H9 (cell line): ENCODE measurements around the gene VPS26A. TPM values are rescaled to one million over a fixed set of nuclear protein-coding genes. Genes with fewer than 3 reads are reported as not detected.

Source experiments
- DNase-seq: peaks from one replicate; pipeline ENCODE4 v3.0.0-alpha.2; 2017
- H2AFZ ChIP-seq: one replicate; pipeline ENCODE4 v1.6.1; 2013; ENCODE audit warnings: mild to moderate bottlenecking, low read length, control low read depth, moderate library complexity
- H2AK5ac ChIP-seq: 2 replicates; pipeline ENCODE4 v1.6.1; 2013; ENCODE audit warnings: low read length, control low read depth, mixed read lengths; ENCODE audit not compliant: insufficient read length
- H2BK120ac ChIP-seq: one replicate; pipeline ENCODE4 v1.6.1; 2013; ENCODE audit warnings: low read depth, mild to moderate bottlenecking, low read length, control low read depth, inconsistent platforms; ENCODE audit not compliant: poor library complexity, severe bottlenecking
- H2BK12ac ChIP-seq: 2 replicates; pipeline ENCODE4 v1.6.1; 2013; ENCODE audit warnings: low read length, control low read depth, mixed read lengths, low read depth; ENCODE audit not compliant: insufficient read length
- H2BK15ac ChIP-seq: 2 replicates; pipeline ENCODE4 v1.6.1; 2013; ENCODE audit warnings: low read depth, low read length, control low read depth
- H2BK20ac ChIP-seq: one replicate; pipeline ENCODE4 v1.6.1; 2013; ENCODE audit warnings: low read depth, mild to moderate bottlenecking, low read length, control low read depth, inconsistent platforms; ENCODE audit not compliant: poor library complexity, severe bottlenecking
- H2BK5ac ChIP-seq: 2 replicates; pipeline ENCODE4 v1.6.1; 2013; ENCODE audit warnings: low read length, control low read depth, mixed read lengths; ENCODE audit not compliant: insufficient read length
- H3K14ac ChIP-seq: 2 replicates; pipeline ENCODE4 v1.6.1; 2013; ENCODE audit warnings: low read length, control low read depth; ENCODE audit not compliant: insufficient read depth
- H3K18ac ChIP-seq: 2 replicates; pipeline ENCODE4 v1.6.1; 2013; ENCODE audit warnings: low read depth, mild to moderate bottlenecking, mixed read lengths, low read length, control low read depth; ENCODE audit not compliant: insufficient read length
- H3K23ac ChIP-seq: 2 replicates; pipeline ENCODE4 v1.6.1; 2013; ENCODE audit warnings: low read length, control low read depth, mixed read lengths, low read depth; ENCODE audit not compliant: insufficient read length
- H3K23me2 ChIP-seq: 2 replicates; pipeline ENCODE4 v1.6.1; 2013; ENCODE audit warnings: low read depth, mild to moderate bottlenecking, mixed read lengths, low read length, control low read depth; ENCODE audit not compliant: insufficient read length, poor library complexity, severe bottlenecking
- H3K27ac ChIP-seq: 2 replicates; pipeline ENCODE4 v1.5.1; 2013; ENCODE audit warnings: low read length, control low read depth, mixed read lengths, low read depth; ENCODE audit not compliant: insufficient read length
- H3K27me3 ChIP-seq: 2 replicates; pipeline ENCODE4 v1.6.1; 2013; ENCODE audit warnings: low read length, control low read depth, inconsistent platforms; ENCODE audit not compliant: insufficient read depth
- H3K4ac ChIP-seq: 2 replicates; pipeline ENCODE4 v1.6.1; 2013; ENCODE audit warnings: low read depth, mild to moderate bottlenecking, control low read depth, inconsistent platforms, low read length, moderate library complexity
- H3K4me1 ChIP-seq: 2 replicates; pipeline ENCODE4 v1.6.1; 2013; ENCODE audit warnings: low read length, control low read depth, inconsistent platforms; ENCODE audit not compliant: insufficient read depth
- H3K4me2 ChIP-seq: 2 replicates; pipeline ENCODE4 v1.6.1; 2013; ENCODE audit warnings: low read length, control low read depth, mixed read lengths; ENCODE audit not compliant: insufficient read length, insufficient read depth
- H3K56ac ChIP-seq: 2 replicates; pipeline ENCODE4 v1.6.1; 2013; ENCODE audit warnings: low read depth, mild to moderate bottlenecking, mixed read lengths, low read length, control low read depth; ENCODE audit not compliant: insufficient read length
- H3K79me1 ChIP-seq: 2 replicates; pipeline ENCODE4 v1.6.1; 2013; ENCODE audit warnings: low read depth, mild to moderate bottlenecking, moderate library complexity, low read length, control low read depth, inconsistent platforms; ENCODE audit not compliant: insufficient read depth, poor library complexity, severe bottlenecking
- H3K79me2 ChIP-seq: 2 replicates; pipeline ENCODE4 v1.6.1; 2013; ENCODE audit warnings: low read length, control low read depth, inconsistent platforms; ENCODE audit not compliant: insufficient read depth
- H3K9ac ChIP-seq: 2 replicates; pipeline ENCODE4 v1.6.1; 2013; ENCODE audit warnings: low read length, control low read depth, mixed read lengths; ENCODE audit not compliant: insufficient read length; ENCODE audit errors: extremely low read depth
- H3K9me3 ChIP-seq: one replicate; pipeline ENCODE4 v1.6.1; 2013; ENCODE audit warnings: low read depth, low read length, inconsistent platforms; ENCODE audit not compliant: control insufficient read depth
- H3T11ph ChIP-seq: one replicate; pipeline ENCODE4 v1.6.1; 2013; ENCODE audit warnings: mild to moderate bottlenecking, low read length, control low read depth, inconsistent platforms
- H4K20me1 ChIP-seq: one replicate; pipeline ENCODE4 v1.6.1; 2013; ENCODE audit not compliant: control insufficient read depth, insufficient read length, insufficient read depth
- H4K5ac ChIP-seq: 2 replicates; pipeline ENCODE4 v1.6.1; 2013; ENCODE audit warnings: low read depth, mild to moderate bottlenecking, mixed read lengths, low read length, control low read depth; ENCODE audit not compliant: insufficient read length
- H4K8ac ChIP-seq: replicated peaks from 2 replicates; pipeline ENCODE4 v1.6.1; 2013; ENCODE audit warnings: low read length, control low read depth, mixed read lengths, low read depth; ENCODE audit not compliant: insufficient read length
- H4K91ac ChIP-seq: 2 replicates; pipeline ENCODE4 v1.6.1; 2013; ENCODE audit warnings: low read depth, mild to moderate bottlenecking, moderate library complexity, mixed read lengths, low read length, control low read depth; ENCODE audit not compliant: insufficient read length
- H3K27ac Mint-ChIP-seq, 3 experiments: 2 replicates in 2 of 3; 3 replicates in 1 of 3; pipeline ENCODE4 v1.8.0; 2020 to 2021; ENCODE audit warnings: mixed read lengths in 3 of 3, mild to moderate bottlenecking in 1 of 3, moderate library complexity in 1 of 3
- H3K27me3 Mint-ChIP-seq: 2 replicates; pipeline ENCODE4 v1.8.0; 2021; ENCODE audit warnings: low read depth, mild to moderate bottlenecking, moderate library complexity, mixed read lengths
- H3K36me3 Mint-ChIP-seq, 3 experiments: 2 replicates in 2 of 3; 3 replicates in 1 of 3; pipeline ENCODE4 v1.8.0; 2020 to 2021; ENCODE audit warnings: low read depth in 3 of 3, mixed read lengths in 3 of 3; ENCODE audit not compliant: insufficient read depth in 1 of 3
- H3K4me1 Mint-ChIP-seq, 2 experiments: 2 replicates each; pipeline ENCODE4 v1.8.0; 2020; ENCODE audit warnings: mixed read lengths in 2 of 2
- H3K4me3 Mint-ChIP-seq, 2 experiments: 2 replicates in 1 of 2; 3 replicates in 1 of 2; pipeline ENCODE4 v1.8.0; 2020 to 2021; ENCODE audit warnings: mild to moderate bottlenecking in 2 of 2, mixed read lengths in 2 of 2, moderate library complexity in 1 of 2
- H3K9me3 Mint-ChIP-seq, 2 experiments: 2 replicates in 1 of 2; 3 replicates in 1 of 2; pipeline ENCODE4 v1.8.0; 2020; ENCODE audit warnings: mild to moderate bottlenecking in 2 of 2, mixed read lengths in 2 of 2, moderate library complexity in 1 of 2
- CTCF ChIP-seq: fragments of 200-600 bp; sonication (generic); conservative IDR thresholded peaks from 3 replicates; pipeline ENCODE4 v1.8.0; 2021; ENCODE audit warnings: antibody characterized with exemption, mild to moderate bottlenecking
- WGBS: extraction: QIAGEN DNeasy Blood & Tissue Kit; methylation state at CpG from one replicate; pipeline ENCODE4 v1.1.7; 2013; ENCODE audit warnings: missing lambda C conversion rate, low lambda C conversion rate, mixed read lengths; ENCODE audit not compliant: insufficient read length; ENCODE audit errors: extremely low coverage; 5-methylcytosine and 5-hydroxymethylcytosine counted together
- total RNA-seq: library from RNA; stranded (reverse); gene quantifications from 2 replicates; pipeline ENCODE4 v1.2.1, GENCODE V29; 2021

The VPS26A gene
- total RNA-seq, 1 experiment from 2014 or later: 41.8 TPM

DNA sequence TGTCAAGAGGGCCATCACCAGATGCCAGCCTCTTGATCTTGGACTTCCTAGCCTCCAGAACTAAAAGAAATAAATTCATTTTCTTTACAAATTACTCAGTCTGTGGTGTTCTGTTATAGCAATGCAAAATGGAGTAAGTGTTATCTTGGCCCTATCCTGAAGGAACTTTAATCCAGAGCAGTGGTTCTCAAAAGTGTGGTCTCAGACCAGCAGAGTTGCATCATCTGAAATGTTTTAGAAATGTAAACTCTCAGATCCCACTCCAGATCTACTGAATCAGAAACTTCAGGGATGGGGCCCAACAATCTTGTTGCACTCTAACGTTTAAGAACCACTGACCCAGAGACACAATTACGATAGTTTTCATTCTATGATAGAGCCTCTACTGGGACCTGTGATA lies 52.8 kb downstream of the VPS26A start:
- Histone ChIP-seq H3T11ph (no peak overlapping the region), H2BK5ac (no peak overlapping the region), H2BK12ac (no peak overlapping the region), H3K4ac (no peak overlapping the region), H3K27ac (no peak overlapping the region), H2BK20ac (no peak overlapping the region), H3K18ac (no peak overlapping the region), H3K9ac (no peak overlapping the region), H4K5ac (no peak overlapping the region), H4K8ac (no peak overlapping the region), H3K27me3 (no peaks in the 10 kb centered on the region), H3K4me1 (no peaks in the 10 kb centered on the region), H4K20me1 (no peaks in the 10 kb centered on the region), H2BK15ac (no peak overlapping the region), H3K4me2 (no peak overlapping the region), H3K56ac (no peak overlapping the region), H3K79me2 (peaks cover 13% of the 10 kb centered on the region; the same call in 1 of the 2 replicates), H2AFZ (no peak overlapping the region), H2BK120ac (no peak overlapping the region), H3K9me3 (no peaks in the 10 kb centered on the region), H3K79me1 (no peaks in the 10 kb centered on the region), H3K14ac (no peak overlapping the region), H4K91ac (no peak overlapping the region), H3K23me2 (peaks cover 5% of the 10 kb centered on the region), H2AK5ac (no peak overlapping the region), H3K23ac (no peak overlapping the region)
- H3K36me3 Mint-ChIP-seq: peaks cover 0 to 10% (median 2%) of the 10 kb centered on the region in 3 experiments; a peak in 4 of 7 replicates
- H3K4me3 Mint-ChIP-seq: no peak overlapping the region
- H3K27ac Mint-ChIP-seq: no peak overlapping the region
- peaks cover 8 to 13% of the 10 kb centered on the region in 2 experiments for H3K4me1 Mint-ChIP-seq
- H3K27me3 Mint-ChIP-seq: no peaks in the 10 kb centered on the region
- no peak for TF ChIP-seq CTCF
- WGBS: no CpG with 5 or more reads among the region's 2 CpGs
- no peaks in the 10 kb centered on the region; a peak in 1 of 5 replicates for H3K9me3 Mint-ChIP-seq
- no peak for DNase-seq
